IMR-90 (cell line): ENCODE measurements around the gene DNM3. TPM values are rescaled to one million over a fixed set of nuclear protein-coding genes. Genes with fewer than 3 reads are reported as not detected.

Source experiments
- ATAC-seq: fragments of 200-7000 bp; cut with Tn5 transposase; 2 replicates; pipeline ENCODE4 v1.9.1; 2020; ENCODE audit warnings: low read depth, mild to moderate bottlenecking, moderate library complexity
- BruUV-seq: library from RNA; stranded (reverse); fragments of 400-500 nt; replicated peaks from 2 replicates; lab custom pipeline; 2021; lab: Mats Ljungman, UMichigan
- CTCF ChIA-PET: fragments of 300-600 bp; formaldehyde crosslinking; extraction: SDS; loops from one replicate; lab custom pipeline; 2021; ENCODE audit warnings: antibody characterized with exemption; lab: Yijun Ruan, JAX
- POLR2A ChIA-PET: fragments of 300-600 bp; sonication (Branson Sonifier 250); formaldehyde crosslinking; loops from one replicate; lab custom pipeline; 2022; ENCODE audit warnings: antibody characterized with exemption; ENCODE audit not compliant: unreplicated experiment; lab: Charles Lee
- DNase-seq: peaks from one replicate; pipeline ENCODE4 v3.0.0; 2013
- H2AFZ ChIP-seq: replicated peaks from 2 replicates; pipeline ENCODE3; 2013; ENCODE audit warnings: low read length, mild to moderate bottlenecking; ENCODE audit not compliant: poor library complexity
- H2AK5ac ChIP-seq: 2 replicates; pipeline ENCODE4 v1.6.1; 2013; ENCODE audit warnings: low read depth, low read length, inconsistent platforms
- H2AK9ac ChIP-seq: replicated peaks from 2 replicates; pipeline ENCODE3; 2013; ENCODE audit warnings: mild to moderate bottlenecking, low read depth, low read length, moderate library complexity; ENCODE audit not compliant: poor library complexity
- H2BK120ac ChIP-seq: 2 replicates; pipeline ENCODE4 v1.6.1; 2013; ENCODE audit warnings: low read depth, low read length, inconsistent platforms
- H2BK15ac ChIP-seq: 3 replicates; pipeline ENCODE4 v1.6.1; 2013; ENCODE audit warnings: low read depth, low read length, inconsistent platforms
- H2BK20ac ChIP-seq: 2 replicates; pipeline ENCODE4 v1.6.1; 2013; ENCODE audit warnings: low read depth, mild to moderate bottlenecking, inconsistent platforms, low read length, moderate library complexity
- H2BK5ac ChIP-seq: 2 replicates; pipeline ENCODE4 v1.6.1; 2013; ENCODE audit warnings: mild to moderate bottlenecking, low read depth, low read length, inconsistent platforms; ENCODE audit not compliant: poor library complexity, severe bottlenecking
- H3K14ac ChIP-seq: replicated peaks from 2 replicates; pipeline ENCODE4 v1.6.1; 2013; ENCODE audit warnings: low read depth, low read length, inconsistent platforms
- H3K18ac ChIP-seq: 2 replicates; pipeline ENCODE4 v1.6.1; 2013; ENCODE audit warnings: low read depth, low read length, control low read depth
- H3K23ac ChIP-seq: 2 replicates; pipeline ENCODE4 v1.6.1; 2013; ENCODE audit warnings: low read depth, low read length, inconsistent platforms
- H3K27ac ChIP-seq: 2 replicates; pipeline ENCODE4 v1.5.1; 2013; ENCODE audit warnings: mild to moderate bottlenecking, control low read depth, low read length; ENCODE audit not compliant: insufficient read depth
- H3K27me3 ChIP-seq: 2 replicates; pipeline ENCODE4 v1.6.1; 2013; ENCODE audit warnings: low read length; ENCODE audit not compliant: control insufficient read depth, insufficient read depth
- H3K36me3 ChIP-seq: 2 replicates; pipeline ENCODE4 v1.6.1; 2013; ENCODE audit warnings: low read length, mixed read lengths; ENCODE audit not compliant: control insufficient read depth, insufficient read depth
- H3K4ac ChIP-seq: 2 replicates; pipeline ENCODE4 v1.6.1; 2013; ENCODE audit warnings: low read depth, low read length, inconsistent platforms
- H3K4me1 ChIP-seq: 2 replicates; pipeline ENCODE4 v1.6.1; 2013; ENCODE audit warnings: low read length, mixed read lengths; ENCODE audit not compliant: control insufficient read depth, insufficient read depth
- H3K4me2 ChIP-seq: 2 replicates; pipeline ENCODE4 v1.6.1; 2013; ENCODE audit warnings: low read depth, mild to moderate bottlenecking, control low read depth, low read length, moderate library complexity
- H3K4me3 ChIP-seq: 2 replicates; pipeline ENCODE4 v1.5.1; 2013; ENCODE audit warnings: low read depth, mild to moderate bottlenecking, control low read depth, low read length, moderate library complexity; ENCODE audit not compliant: insufficient read depth
- H3K56ac ChIP-seq: 2 replicates; pipeline ENCODE4 v1.6.1; 2013; ENCODE audit warnings: low read length, inconsistent platforms; ENCODE audit not compliant: insufficient read depth; ENCODE audit errors: extremely low read depth
- H3K79me1 ChIP-seq, 2 experiments: 2 replicates each; pipeline ENCODE4 v1.6.1; 2013; ENCODE audit warnings: low read length in 2 of 2, inconsistent platforms in 1 of 2, low read depth in 1 of 2
- H3K9ac ChIP-seq: 2 replicates; pipeline ENCODE4 v1.6.1; 2013; ENCODE audit warnings: low read depth, low read length, control low read depth
- H3K9me1 ChIP-seq: 2 replicates; pipeline ENCODE4 v1.6.1; 2013; ENCODE audit warnings: low read length, inconsistent platforms; ENCODE audit not compliant: insufficient read depth
- H3K9me3 ChIP-seq: 2 replicates; pipeline ENCODE4 v1.6.1; 2013; ENCODE audit warnings: low read length; ENCODE audit not compliant: control insufficient read depth, insufficient read depth
- H4K20me1 ChIP-seq: 2 replicates; pipeline ENCODE4 v1.6.1; 2013; ENCODE audit warnings: low read length, inconsistent platforms; ENCODE audit not compliant: insufficient read depth
- H4K5ac ChIP-seq: 2 replicates; pipeline ENCODE4 v1.6.1; 2013; ENCODE audit warnings: mild to moderate bottlenecking, low read depth, low read length, control low read depth
- H4K8ac ChIP-seq, 2 experiments: 2 replicates each; pipeline ENCODE4 v1.6.1; 2013; ENCODE audit warnings: low read depth in 2 of 2, low read length in 2 of 2, control low read depth in 1 of 2, inconsistent platforms in 1 of 2
- H4K91ac ChIP-seq: 2 replicates; pipeline ENCODE4 v1.6.1; 2013; ENCODE audit warnings: low read depth, low read length, inconsistent platforms; ENCODE audit not compliant: insufficient read depth
- BHLHE40 ChIP-seq: fragments of 150-350 bp; IDR thresholded peaks from 2 replicates; pipeline ENCODE4 v1.6.1; 2016; ENCODE audit warnings: mild to moderate bottlenecking, low read depth, low read length
- CEBPB ChIP-seq: IDR thresholded peaks from 2 replicates; pipeline ENCODE4 v1.6.1; 2012; ENCODE audit warnings: low read depth, low read length, improper control_type of control experiment
- CHD1 ChIP-seq: IDR thresholded peaks from 2 replicates; pipeline ENCODE4 v1.6.1; 2012; ENCODE audit warnings: low read depth, low read length, improper control_type of control experiment
- CTCF ChIP-seq: conservative IDR thresholded peaks from 2 replicates; pipeline ENCODE4 v1.5.1; 2012; ENCODE audit warnings: mild to moderate bottlenecking, low read depth, low read length, improper control_type of control experiment
- ELK1 ChIP-seq: fragments of 150-350 bp; IDR thresholded peaks from 2 replicates; pipeline ENCODE4 v1.6.1; 2016; ENCODE audit warnings: low read depth, mild to moderate bottlenecking, low read length, moderate library complexity, borderline replicate concordance
- FOS ChIP-seq: fragments of 150-350 bp; IDR thresholded peaks from 2 replicates; pipeline ENCODE4 v1.6.1; 2016; ENCODE audit warnings: low read depth, low read length
- MAFK ChIP-seq: IDR thresholded peaks from 2 replicates; pipeline ENCODE4 v1.6.1; 2012; ENCODE audit warnings: low read depth, low read length, improper control_type of control experiment
- MAZ ChIP-seq: IDR thresholded peaks from 2 replicates; pipeline ENCODE4 v1.6.1; 2012; ENCODE audit warnings: low read depth, mild to moderate bottlenecking, low read length, improper control_type of control experiment, moderate library complexity, borderline replicate concordance
- MXI1 ChIP-seq: IDR thresholded peaks from 2 replicates; pipeline ENCODE4 v1.6.1; 2012; ENCODE audit warnings: low read depth, mild to moderate bottlenecking, low read length, moderate library complexity, borderline replicate concordance
- POLR2A ChIP-seq: IDR thresholded peaks from 2 replicates; pipeline ENCODE4 v1.6.1; 2012; ENCODE audit warnings: mild to moderate bottlenecking, low read depth, low read length
- RAD21 ChIP-seq: IDR thresholded peaks from 2 replicates; pipeline ENCODE4 v1.6.1; 2012; ENCODE audit warnings: low read length, improper control_type of control experiment
- RCOR1 ChIP-seq: IDR thresholded peaks from 2 replicates; pipeline ENCODE4 v1.6.1; 2012; ENCODE audit warnings: mild to moderate bottlenecking, low read length, improper control_type of control experiment; ENCODE audit not compliant: insufficient replicate concordance
- RFX5 ChIP-seq: IDR thresholded peaks from 2 replicates; pipeline ENCODE4 v1.8.0; 2012; ENCODE audit warnings: low read depth, mild to moderate bottlenecking, low read length, moderate library complexity
- SMC3 ChIP-seq: fragments of 150-350 bp; IDR thresholded peaks from 2 replicates; pipeline ENCODE4 v1.6.1; 2016; ENCODE audit warnings: low read depth, mild to moderate bottlenecking, antibody characterized with exemption, low read length, moderate library complexity
- USF2 ChIP-seq: fragments of 150-350 bp; IDR thresholded peaks from 2 replicates; pipeline ENCODE4 v1.6.1; 2017; ENCODE audit warnings: mild to moderate bottlenecking, antibody characterized with exemption, low read length, low read depth
- WGBS, 2 experiments: methylation state at CpG; one replicate each; pipeline versions ENCODE4 v1.1.5 to v1.1.7; 2013; ENCODE audit warnings: missing lambda C conversion rate in 2 of 2; ENCODE audit not compliant: insufficient read length in 1 of 2; ENCODE audit errors: extremely low coverage in 2 of 2; 5-methylcytosine and 5-hydroxymethylcytosine counted together
- dilution Hi-C: fragments of 300-500 bp; cut with HindIII; formaldehyde crosslinking; loops from one replicate; pipeline ENCODE4 v1.14.3; 2018; ENCODE audit warnings: low sequenced_read_pairs; ENCODE audit not compliant: unreplicated experiment
- in situ Hi-C: fragments of 300-500 bp; cut with MboI; formaldehyde crosslinking; loops from 3 replicates; pipeline ENCODE4 v1.14.3; 2019; ENCODE audit warnings: low sequenced_read_pairs, inconsistent platforms, mixed read lengths
- intact Hi-C: fragments of 100-400 bp; cut with micrococcal nuclease; formaldehyde crosslinking; loops from 2 replicates; pipeline ENCODE4 v1.10.0; 2022
- polyA plus RNA-seq, 3 experiments: library from polyadenylated mRNA; depleted of rRNA; stranded (reverse); fragments of >200 nt; gene quantifications; 2 replicates each; pipeline ENCODE4 v1.2.3, GENCODE V29; 2012; ENCODE audit warnings: low replicate concordance in 1 of 3
- total RNA-seq: library from RNA; depleted of rRNA; stranded (reverse); fragments of >200 nt; gene quantifications from 2 replicates; pipeline ENCODE4 v1.2.3, GENCODE V29; 2012

DNM3 gene
- total and polyA plus RNA-seq, 2 of the 4 experiments (the other 2 are of a cell fraction) = 0.36 TPM

- Histone ChIP-seq H3K4me3 (no peak overlapping the region), H4K20me1 (no peaks in the 10 kb centered on the region), H3K4ac (no peak overlapping the region), H2AK5ac (no peak overlapping the region), H2BK15ac (no peak overlapping the region), H3K9ac (no peak overlapping the region), H3K4me1 (peaks cover 4% of the 10 kb centered on the region; the same call in 1 of the 2 replicates), H3K56ac (no peak overlapping the region), H2BK120ac (no peak overlapping the region), H2BK20ac (no peak overlapping the region), H3K9me1 (peaks cover 15% of the 10 kb centered on the region), H3K23ac (no peak overlapping the region), H4K91ac (no peak overlapping the region), H2BK5ac (no peak overlapping the region), H3K4me2 (no peak overlapping the region), H4K5ac (no peak overlapping the region), H3K9me3 (no peaks in the 10 kb centered on the region), H4K8ac (no peak overlapping the region), H3K18ac (no peak overlapping the region), H3K36me3 (peaks cover 5% of the 10 kb centered on the region), H3K79me1 (peaks cover 26 to 45% of the 10 kb centered on the region in 2 experiments), H2AK9ac (no peak overlapping the region), H3K27me3 (no peaks in the 10 kb centered on the region), H3K27ac (no peak overlapping the region), H2AFZ (no peak overlapping the region), H3K14ac (no peak overlapping the region)
- dilution Hi-C loops = no loop called here
- WGBS, 2 experiments = no CpG with 5 or more reads among the region's 6 CpGs
- TF ChIP-seq MAFK = no peak
- TF ChIP-seq BHLHE40 = no peak
- no peak for TF ChIP-seq CEBPB
- no peak for TF ChIP-seq POLR2A
- TF ChIP-seq CHD1 = no peak
- no peak for TF ChIP-seq RCOR1
- no peak for TF ChIP-seq RFX5
- no peak for TF ChIP-seq FOS
- no peak for TF ChIP-seq ELK1
- TF ChIP-seq SMC3 = no peak
- no peak for TF ChIP-seq CTCF
- no peak for TF ChIP-seq MAZ
- no peak for TF ChIP-seq USF2
- TF ChIP-seq MXI1 = no peak
- TF ChIP-seq RAD21 = no peak
- POLR2A ChIA-PET = no interaction called here
- ATAC-seq (no peak), DNase-seq (no peak)
- CTCF ChIA-PET = interaction anchor here (1.5 kb wide), 1 partner anchor 277 kb away, joined by 4 read pairs; no protein-coding TSS in a partner anchor
- no TSS peak for BruUV-seq
- intact Hi-C loops = loop anchor here (5.0 kb wide), 2 partner anchors 300 to 400 kb away; no protein-coding TSS in a partner anchor
- in situ Hi-C loops = no loop called here
Observed at GRCh38 chr1:172442404-172442803, 601.1 kb downstream of the DNM3 start.
